Naive thymus-derived CD8-positive, alpha-beta T cell (primary cell): ENCODE results near the gene UBE2I. TPM values are rescaled to one million over a fixed set of nuclear protein-coding genes. Genes with fewer than 3 reads are reported as not detected.
"Not testable (repeated sequence)": the region's sequence is repeated elsewhere in the genome, so short reads cannot be mapped to it uniquely, and the experiment has no call there.

Experiments used
- ATAC-seq, 2 donors: fragments of 150-1000 bp; cut with Tn5 transposase in 1 of 2; sonication (Bioruptor Pico), chemical (Tn5 transposase) in 1 of 2; 1 replicate in 1 of 2; 2 replicates in 1 of 2; pipeline ENCODE4 v1.10.0; 2021; ENCODE audit warnings: mild to moderate bottlenecking in 2 of 2, moderate library complexity in 2 of 2
- POLR2A ChIA-PET: fragments of 350-600 bp; sonication (Branson Sonifier 250); formaldehyde crosslinking; loops from one replicate; lab custom pipeline; 2021; ENCODE audit warnings: antibody characterized with exemption; lab: Charles Lee
- DNase-seq, 10 donors: peaks; one replicate each; pipeline versions ENCODE4 v3.0.0 to v3.0.0-alpha.2; 2020 to 2022
- H3K27ac Mint-ChIP-seq, 10 donors: one replicate each; pipeline ENCODE4 v1.8.0; 2020 to 2022; ENCODE audit warnings: mild to moderate bottlenecking in 10 of 10, mixed read lengths in 10 of 10, moderate library complexity in 4 of 10, inconsistent platforms in 1 of 10
- H3K27me3 Mint-ChIP-seq, 5 donors: one replicate each; pipeline ENCODE4 v1.8.0; 2021 to 2022; ENCODE audit warnings: mixed read lengths in 5 of 5
- H3K36me3 Mint-ChIP-seq, 3 donors: one replicate each; pipeline ENCODE4 v1.8.0; 2020 to 2022; ENCODE audit warnings: mixed read lengths in 3 of 3, mild to moderate bottlenecking in 2 of 3, inconsistent platforms in 1 of 3
- H3K4me1 Mint-ChIP-seq, 4 donors: one replicate each; pipeline ENCODE4 v1.8.0; 2021 to 2022; ENCODE audit warnings: mixed read lengths in 4 of 4
- H3K4me3 Mint-ChIP-seq, 10 donors: one replicate each; pipeline ENCODE4 v1.8.0; 2020 to 2022; ENCODE audit warnings: mild to moderate bottlenecking in 10 of 10, mixed read lengths in 10 of 10, moderate library complexity in 6 of 10, inconsistent platforms in 1 of 10
- H3K9me3 Mint-ChIP-seq, 9 donors: one replicate each; pipeline ENCODE4 v1.8.0; 2020 to 2022; ENCODE audit warnings: mixed read lengths in 9 of 9, mild to moderate bottlenecking in 3 of 9, inconsistent platforms in 1 of 9, moderate library complexity in 1 of 9
- polyA plus RNA-seq, 3 donors: library from polyadenylated mRNA; unstranded; fragments of 300-500 nt; fragmentation: Illumina TruSeq; gene quantifications; one replicate each; pipeline ENCODE4 v1.2.3, GENCODE V29; 2021
- total RNA-seq, 8 experiments: library from RNA in 2 of 8; stranded (reverse) in 2 of 8; gene quantifications; one replicate each; pipeline ENCODE4 v1.2.3 and lab custom pipeline; 2021 to 2026

UBE2I gene
- total and polyA plus RNA-seq, 5 experiments from 2014 or later, result 87.5 to 250 (median 89.6) TPM

DNA sequence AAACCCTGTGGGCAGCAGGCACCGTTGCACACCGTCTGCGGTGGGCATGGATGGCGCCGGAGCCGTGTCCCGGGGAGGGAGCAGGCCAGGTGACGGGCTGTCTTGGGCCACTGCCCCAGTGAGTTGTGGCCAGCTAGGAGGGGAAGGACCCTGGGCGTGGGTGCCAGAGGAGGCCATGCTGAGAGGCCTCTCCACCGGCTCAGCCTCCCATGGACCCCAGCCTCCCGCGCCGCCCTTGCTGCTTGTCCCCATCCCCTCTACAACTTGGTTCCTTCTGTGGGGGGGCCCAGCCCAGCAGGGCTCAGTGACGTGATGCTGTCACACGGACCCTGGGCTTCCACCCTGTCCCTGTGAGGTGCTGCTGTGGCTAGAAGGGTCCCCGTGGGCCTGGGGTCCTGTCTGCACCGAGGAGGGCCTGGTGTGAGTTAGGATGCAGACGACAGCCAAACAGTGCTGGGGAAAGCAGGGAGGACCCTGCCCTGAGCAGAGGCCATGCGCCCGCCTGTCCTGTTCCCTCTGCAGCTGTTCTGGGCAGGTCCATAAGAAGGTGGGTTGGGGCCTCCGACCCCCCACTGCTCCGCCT, 11.3 kb downstream of the UBE2I start:
- no peak overlapping the region for H3K4me3 Mint-ChIP-seq
- H3K4me1 Mint-ChIP-seq, result peaks cover 3 to 11% (median 5%) of the 10 kb centered on the region in 4 donors
- DNase-seq (no peak), ATAC-seq (peak in 1 of 2 donors; percentile 12)
- no peaks in the 10 kb centered on the region for H3K27me3 Mint-ChIP-seq
- H3K27ac Mint-ChIP-seq, result peak overlapping the region in 2 of 10 donors; percentile 27 to 59
- POLR2A ChIA-PET, result interaction anchor here (0.6 kb wide), 1 partner anchor 11 kb away, joined by 3 read pairs; no protein-coding TSS in a partner anchor
- no peaks in the 10 kb centered on the region for H3K9me3 Mint-ChIP-seq
- peaks cover 0 to 85% (median 9%) of the 10 kb centered on the region in 3 donors for H3K36me3 Mint-ChIP-seq

DNA sequence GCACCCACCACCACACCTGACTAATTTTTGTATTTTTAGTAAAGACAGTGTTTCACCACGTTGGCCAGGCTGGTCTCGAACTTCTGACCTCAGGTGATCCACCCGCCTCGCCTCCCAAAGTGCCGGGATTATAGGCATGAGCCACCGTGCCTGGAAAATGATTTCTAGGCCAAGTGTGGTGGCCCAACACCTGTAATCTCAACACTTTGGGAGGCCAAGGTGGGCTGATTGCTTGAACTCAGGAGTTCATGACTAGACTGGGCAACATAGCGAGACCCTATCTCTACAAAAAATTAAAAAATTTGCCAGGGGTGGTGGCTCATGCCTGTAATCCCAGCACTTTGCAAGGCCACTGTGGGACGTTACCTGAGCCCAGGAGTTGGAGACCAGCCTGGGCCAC, 13.0 kb downstream of the UBE2I start:
- Mint-ChIP-seq H3K9me3 (no peaks in the 10 kb centered on the region), H3K27me3 (no peaks in the 10 kb centered on the region), H3K36me3 (peaks cover 0 to 72% (median 9%) of the 10 kb centered on the region in 3 donors), H3K27ac (no peak overlapping the region), H3K4me3 (no peak overlapping the region), H3K4me1 (peaks cover 3 to 6% (median 5%) of the 10 kb centered on the region in 4 donors)
- POLR2A ChIA-PET, result no interaction called here
- no peak for DNase-seq
- no peak for ATAC-seq

DNA sequence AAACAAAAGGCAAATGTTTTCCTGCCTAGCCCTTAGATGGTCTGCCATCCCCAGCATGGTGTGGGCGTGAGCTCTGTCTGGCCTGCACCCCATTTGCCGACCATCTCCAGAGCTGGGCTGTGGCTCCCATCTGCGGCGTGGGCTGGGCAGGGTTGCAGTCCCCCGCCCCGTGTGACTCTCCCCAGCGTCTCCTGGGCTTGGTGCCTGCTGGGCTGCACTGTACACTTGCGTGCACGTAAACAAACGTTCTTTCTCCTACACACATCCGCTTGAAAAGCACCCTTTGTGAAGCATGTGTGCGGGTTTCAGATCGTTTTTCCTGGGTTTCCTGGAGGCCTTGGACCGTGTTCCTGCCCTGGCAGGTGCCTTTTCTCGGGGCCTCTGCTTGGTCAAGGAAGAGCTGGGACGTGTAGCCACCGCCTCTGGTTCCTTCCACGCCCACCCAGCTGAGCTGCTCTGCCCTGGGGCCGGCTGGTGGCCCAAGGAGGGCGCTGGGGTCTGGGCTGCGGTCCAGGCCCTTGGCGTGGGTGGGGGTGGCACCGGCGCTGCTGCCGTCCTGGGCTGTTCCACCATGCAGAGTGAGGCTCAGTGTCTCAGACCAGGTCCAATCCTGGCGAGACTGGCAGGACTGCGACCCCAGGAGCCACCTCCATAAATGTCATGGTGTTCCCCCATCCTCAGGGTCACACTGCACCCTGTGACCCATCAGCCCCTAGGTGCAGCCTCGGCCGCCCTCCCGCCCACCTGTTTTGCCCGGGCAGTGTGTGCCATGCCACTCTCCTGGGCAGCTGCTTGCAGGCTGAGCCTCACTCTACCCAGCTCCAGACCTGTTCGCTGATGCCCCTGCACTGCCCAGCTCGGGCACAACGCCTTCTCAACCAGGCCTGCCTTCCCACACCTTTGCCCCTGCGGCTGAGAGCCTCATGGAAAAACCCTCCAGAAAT, 14.1 kb downstream of the UBE2I start:
- POLR2A ChIA-PET, result interaction anchor here (0.6 kb wide), 1 partner anchor 24 kb away, joined by 3 read pairs; no protein-coding TSS in a partner anchor
- no peak for DNase-seq
- no peak overlapping the region for H3K27ac Mint-ChIP-seq

DNA sequence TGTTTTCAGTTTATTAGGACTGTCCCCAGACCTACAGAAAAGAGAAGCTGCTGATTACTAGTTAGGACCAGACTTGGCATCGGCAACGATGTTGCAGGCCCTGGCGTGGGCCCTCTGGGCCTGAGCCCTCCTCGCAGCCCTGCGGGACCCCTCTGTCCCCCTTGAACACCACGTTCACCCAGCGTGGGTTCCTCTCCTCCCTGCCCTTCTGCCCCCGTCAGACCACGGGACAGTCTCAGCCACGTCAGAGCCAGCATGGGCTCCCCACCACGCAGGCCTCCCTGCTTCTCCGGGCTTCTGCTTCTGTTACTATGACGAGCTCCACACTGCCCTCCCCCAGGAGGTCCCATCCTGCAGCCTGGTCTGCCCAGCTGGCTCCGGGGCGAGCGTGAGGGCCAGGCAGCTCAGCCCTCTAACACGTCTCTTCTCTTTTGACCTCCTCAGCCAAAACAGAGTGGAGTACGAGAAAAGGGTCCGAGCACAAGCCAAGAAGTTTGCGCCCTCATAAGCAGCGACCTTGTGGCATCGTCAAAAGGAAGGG, 14.9 kb downstream of the UBE2I start:
- peak overlapping the region in 3 of 10 donors; percentile 13 to 69 (median 46) for H3K27ac Mint-ChIP-seq
- peak in 1 of 2 donors; percentile 11 for ATAC-seq
- H3K36me3 Mint-ChIP-seq, result peaks cover 0 to 52% (median 5%) of the 10 kb centered on the region in 3 donors
- no peaks in the 10 kb centered on the region for H3K9me3 Mint-ChIP-seq
- POLR2A ChIA-PET, result interaction anchor here (0.6 kb wide), 1 partner anchor 23 kb away, joined by 3 read pairs; no protein-coding TSS in a partner anchor
- H3K4me1 Mint-ChIP-seq, result peaks cover 0 to 2% (median under 1%) of the 10 kb centered on the region in 4 donors
- no peaks in the 10 kb centered on the region for H3K27me3 Mint-ChIP-seq
- DNase-seq, result no peak
- H3K4me3 Mint-ChIP-seq, result no peak overlapping the region

More for the DNA sequence above, 14.1 kb downstream of the UBE2I start:
- Mint-ChIP-seq H3K9me3 (no peaks in the 10 kb centered on the region), H3K4me3 (no peak overlapping the region), H3K27me3 (no peaks in the 10 kb centered on the region), H3K4me1 (peaks cover 0 to 2% (median under 1%) of the 10 kb centered on the region in 4 donors), H3K36me3 (peaks cover 0 to 60% (median 5%) of the 10 kb centered on the region in 3 donors)
- ATAC-seq, result peak in 1 of 2 donors; percentile 8

DNA sequence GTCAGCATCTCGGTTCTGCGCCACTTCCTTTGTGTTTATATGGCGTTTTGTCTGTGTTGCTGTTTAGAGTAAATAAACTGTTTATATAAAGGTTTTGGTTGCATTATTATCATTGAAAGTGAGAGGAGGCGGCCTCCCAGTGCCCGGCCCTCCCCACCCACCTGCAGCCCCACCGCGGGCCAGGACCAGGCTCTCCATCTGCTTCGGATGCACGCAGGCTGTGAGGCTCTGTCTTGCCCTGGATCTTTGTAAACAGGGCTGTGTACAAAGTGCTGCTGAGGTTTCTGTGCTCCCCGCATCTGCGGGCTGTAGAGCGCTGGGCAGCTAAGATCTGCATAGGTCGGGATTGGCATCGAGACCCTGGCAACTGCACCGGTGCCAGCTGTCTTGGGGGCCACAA, 15.8 kb downstream of the UBE2I start:
- Mint-ChIP-seq H3K4me3 (no peak overlapping the region), H3K27ac (peak overlapping the region in 1 of 10 donors; percentile 16), H3K36me3 (peaks cover 0 to 43% (median 5%) of the 10 kb centered on the region in 3 donors), H3K27me3 (no peaks in the 10 kb centered on the region), H3K9me3 (no peaks in the 10 kb centered on the region), H3K4me1 (peaks cover 0 to 2% (median 0%) of the 10 kb centered on the region in 4 donors)
- DNase-seq (no peak), ATAC-seq (peak in 1 of 2 donors; percentile 4)
- POLR2A ChIA-PET, result no interaction called here

DNA sequence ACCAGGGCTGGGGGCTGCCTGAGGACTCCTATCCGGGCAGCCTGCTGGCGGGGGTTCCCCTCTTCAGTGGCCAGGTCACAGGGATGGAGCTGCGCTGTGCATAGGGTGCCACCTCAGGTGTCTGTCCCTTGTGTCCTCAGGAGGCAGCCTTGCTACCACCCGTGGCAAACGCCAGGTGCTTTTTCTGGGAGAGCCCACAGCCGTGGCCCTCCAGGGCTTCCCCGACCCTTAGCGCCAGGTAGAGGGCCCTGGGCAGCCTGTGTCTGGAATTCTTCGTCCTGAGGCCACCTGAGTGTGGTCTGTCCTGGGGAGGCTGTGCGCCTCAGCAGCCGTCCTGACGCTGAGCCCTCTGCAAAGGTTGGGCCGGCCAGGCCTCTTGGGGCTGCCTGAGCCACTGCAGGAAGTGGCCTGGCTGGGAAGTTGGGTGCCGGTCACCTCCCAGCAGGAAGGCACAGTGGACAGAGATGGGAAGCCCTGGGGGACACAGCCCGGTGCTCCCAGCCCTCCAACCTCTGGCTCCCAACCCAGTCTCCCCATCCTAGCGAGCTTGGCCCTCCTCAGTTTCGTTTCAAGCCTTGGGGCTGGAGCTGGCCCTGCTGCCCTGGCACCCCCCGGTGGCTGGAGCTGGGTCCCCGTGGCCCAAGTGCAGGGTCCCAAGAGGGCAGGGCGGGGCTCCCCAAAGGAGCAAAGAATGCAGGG, 16.4 kb downstream of the UBE2I start:
- no peaks in the 10 kb centered on the region for H3K27me3 Mint-ChIP-seq
- no peak overlapping the region for H3K4me3 Mint-ChIP-seq
- ATAC-seq (peak in 1 of 2 donors; percentile 15), DNase-seq (no peak)
- peaks cover 0 to 40% (median 5%) of the 10 kb centered on the region in 3 donors for H3K36me3 Mint-ChIP-seq
- peaks cover 0 to 2% (median 0%) of the 10 kb centered on the region in 4 donors for H3K4me1 Mint-ChIP-seq
- H3K27ac Mint-ChIP-seq, result peak overlapping the region in 2 of 10 donors; percentile 16 to 29
- POLR2A ChIA-PET, result interaction anchor here (1.1 to 1.9 kb wide), 2 partner anchors 9 to 11 kb away, joined by 5 to 8 read pairs; no protein-coding TSS in a partner anchor
- no peaks in the 10 kb centered on the region for H3K9me3 Mint-ChIP-seq

DNA sequence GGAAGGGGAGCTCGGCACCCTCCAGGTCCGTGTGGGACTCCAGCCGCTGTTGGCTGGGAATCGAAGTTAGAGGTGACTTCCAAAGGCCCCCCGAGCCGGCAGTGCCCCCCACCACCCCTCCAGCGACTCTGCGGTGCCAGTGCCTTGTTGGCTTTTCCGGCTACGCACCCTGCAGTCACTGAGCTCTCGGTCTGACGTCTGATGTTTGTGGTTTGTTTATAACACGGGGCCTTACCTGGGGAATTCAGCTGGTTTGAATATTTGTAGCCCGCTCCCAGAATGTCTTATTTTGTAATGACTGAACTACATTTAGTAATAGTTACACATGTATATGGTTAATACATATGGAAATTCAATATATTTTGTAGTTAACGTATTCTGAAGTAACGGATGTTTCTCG, 17.0 kb downstream of the UBE2I start:
- H3K9me3 Mint-ChIP-seq, result no peaks in the 10 kb centered on the region
- peaks cover 0 to 3% (median 0%) of the 10 kb centered on the region in 5 donors for H3K27me3 Mint-ChIP-seq
- ATAC-seq, result no peak
- peak overlapping the region in 1 of 10 donors; percentile 29 for H3K27ac Mint-ChIP-seq
- POLR2A ChIA-PET, result interaction anchor here (0.6 to 1.9 kb wide), 3 partner anchors 10 to 17 kb away, joined by 3 to 8 read pairs (median 5); partner anchors contain the start of gene UBE2I
- peaks cover 0 to 37% (median 5%) of the 10 kb centered on the region in 3 donors for H3K36me3 Mint-ChIP-seq
- peaks cover 3 to 4% (median 3%) of the 10 kb centered on the region in 4 donors for H3K4me1 Mint-ChIP-seq
- H3K4me3 Mint-ChIP-seq, result no peak overlapping the region
- DNase-seq, result no peak

DNA sequence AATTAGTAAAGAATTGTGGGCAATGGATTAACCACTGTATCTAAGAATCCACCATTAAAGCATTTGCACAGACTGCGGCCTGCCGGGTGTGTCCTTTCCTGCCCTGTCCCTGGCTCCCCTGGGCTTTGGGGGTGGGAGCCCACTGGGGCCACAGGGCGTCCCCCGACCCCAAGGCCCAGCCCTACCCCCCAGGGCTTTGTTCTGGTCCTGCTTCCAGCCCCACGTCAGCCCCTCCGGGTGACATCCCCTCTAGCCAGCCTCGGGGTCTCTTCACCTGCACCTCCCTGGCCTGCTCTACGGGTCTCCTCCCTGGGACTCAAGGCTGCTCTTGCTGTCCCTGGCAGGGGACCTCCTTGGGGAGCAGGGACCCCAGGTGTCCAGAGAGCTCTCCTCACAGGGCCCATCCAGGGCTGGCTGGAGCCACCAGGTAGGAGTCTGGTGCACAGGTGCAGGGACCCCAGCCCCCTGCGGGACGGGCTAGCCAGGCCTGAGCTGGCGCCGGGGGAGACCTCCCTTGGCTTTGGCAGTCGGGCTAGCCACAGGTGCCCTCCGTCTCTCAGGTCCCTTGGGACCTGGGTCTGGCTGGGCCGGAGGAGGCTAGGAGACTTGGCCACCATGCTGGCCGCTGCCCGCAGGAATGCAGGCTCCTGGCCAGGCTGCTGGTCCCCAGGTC, 17.6 kb downstream of the UBE2I start:
- DNase-seq (no peak), ATAC-seq (no peak)
- Mint-ChIP-seq H3K36me3 (peaks cover 0 to 34% (median 5%) of the 10 kb centered on the region in 3 donors), H3K4me3 (no peak overlapping the region), H3K4me1 (peaks cover 8 to 11% (median 9%) of the 10 kb centered on the region in 4 donors), H3K27ac (no peak overlapping the region), H3K27me3 (peaks cover 0 to 8% (median 1%) of the 10 kb centered on the region in 5 donors), H3K9me3 (no peaks in the 10 kb centered on the region)
- POLR2A ChIA-PET, result interaction anchor here (0.6 to 1.9 kb wide), 2 partner anchors 11 to 18 kb away, joined by 3 to 8 read pairs; partner anchors contain the start of gene UBE2I

DNA sequence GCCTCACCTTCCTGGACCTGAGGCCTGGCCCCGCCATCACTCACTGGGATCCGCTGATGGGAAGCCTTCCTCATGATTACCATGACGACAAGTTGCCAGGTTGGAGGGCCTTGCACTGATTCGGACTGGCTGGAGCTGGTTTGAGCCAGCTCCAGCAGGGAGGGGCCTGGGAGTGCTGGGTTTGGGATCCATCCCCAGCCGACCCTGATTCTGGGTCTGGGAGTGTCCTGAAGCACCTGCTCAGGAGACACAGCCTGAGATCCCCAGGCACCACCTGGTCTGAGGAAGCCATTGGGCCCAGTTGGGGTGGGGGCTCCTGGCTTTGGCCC, 18.1 kb downstream of the UBE2I start:
- Mint-ChIP-seq H3K9me3 (no peaks in the 10 kb centered on the region), H3K4me1 (peaks cover 8 to 16% (median 14%) of the 10 kb centered on the region in 4 donors), H3K36me3 (peaks cover 0 to 29% (median 5%) of the 10 kb centered on the region in 3 donors), H3K4me3 (no peak overlapping the region), H3K27me3 (peaks cover 0 to 12% (median 6%) of the 10 kb centered on the region in 5 donors), H3K27ac (no peak overlapping the region)
- POLR2A ChIA-PET, result interaction anchor here (1.9 kb wide), 1 partner anchor 11 kb away, joined by 8 read pairs; no protein-coding TSS in a partner anchor
- ATAC-seq (no peak), DNase-seq (no peak)

DNA sequence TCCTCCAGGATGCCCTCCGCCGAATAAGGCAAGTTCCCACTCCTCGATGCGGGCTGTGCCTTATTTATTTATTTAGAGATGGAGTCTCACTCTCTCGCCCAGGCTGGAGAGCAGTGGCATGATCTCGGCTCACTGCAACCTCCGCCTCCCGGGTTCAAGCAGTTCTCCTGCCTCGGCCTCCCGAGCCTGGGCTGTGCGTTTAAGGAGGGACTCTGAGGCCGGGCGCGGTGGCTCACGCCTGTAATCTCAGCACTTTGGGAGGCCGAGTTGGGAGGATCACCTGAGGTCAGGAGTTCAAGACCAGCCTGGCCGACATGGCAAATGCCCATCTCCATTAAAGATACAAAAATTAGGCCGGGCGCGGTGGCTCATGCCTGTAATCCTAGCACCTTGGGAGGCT, 18.7 kb downstream of the UBE2I start:
- H3K27ac Mint-ChIP-seq, H3K4me3 Mint-ChIP-seq, DNase-seq, H3K9me3 Mint-ChIP-seq, ATAC-seq, POLR2A ChIA-PET: not testable (repeated sequence)
- peaks cover 8 to 19% (median 16%) of the 10 kb centered on the region in 4 donors for H3K4me1 Mint-ChIP-seq
- peaks cover 0 to 15% (median 10%) of the 10 kb centered on the region in 5 donors for H3K27me3 Mint-ChIP-seq
- H3K36me3 Mint-ChIP-seq, result peaks cover 0 to 24% (median 5%) of the 10 kb centered on the region in 3 donors

DNA sequence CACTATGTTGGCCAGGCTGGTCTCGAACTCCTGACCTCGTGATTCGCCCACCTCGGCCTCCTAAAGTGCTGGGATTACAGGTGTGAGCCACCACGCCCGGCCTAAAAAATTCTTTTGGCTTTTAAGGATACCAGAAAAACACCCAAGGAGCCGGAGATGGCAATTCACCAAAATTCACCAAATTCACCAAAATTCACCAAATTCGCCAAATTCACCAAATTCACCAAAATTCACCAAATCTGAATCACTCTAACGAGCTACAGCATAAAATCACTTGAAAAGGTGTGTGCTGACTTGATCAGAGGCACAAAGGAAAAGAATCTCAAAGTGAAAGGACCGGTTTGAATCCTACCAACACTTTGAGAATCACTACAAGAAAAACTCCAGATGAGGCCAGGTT, 19.5 kb downstream of the UBE2I start:
- H3K9me3 Mint-ChIP-seq, ATAC-seq: not testable (repeated sequence)
- peak overlapping the region in 1 of 10 donors; percentile 33 for H3K27ac Mint-ChIP-seq

More for the DNA sequence above, 19.5 kb downstream of the UBE2I start:
- POLR2A ChIA-PET, result interaction anchor here (1.3 kb wide), 1 partner anchor 13 kb away, joined by 3 read pairs; no protein-coding TSS in a partner anchor
- DNase-seq, H3K4me3 Mint-ChIP-seq: not testable (repeated sequence)
- Mint-ChIP-seq H3K27me3 (peaks cover 0 to 15% (median 10%) of the 10 kb centered on the region in 5 donors), H3K4me1 (peaks cover 8 to 19% (median 16%) of the 10 kb centered on the region in 4 donors), H3K36me3 (peaks cover 0 to 18% (median 4%) of the 10 kb centered on the region in 3 donors)
